Kidney epithelial cell (primary cell): Measurements from ENCODE around the gene IQCH. TPM values are rescaled to one million over a fixed set of nuclear protein-coding genes. Genes with fewer than 3 reads are reported as not detected.

Experiments
- DNase-seq: peaks from one replicate; pipeline ENCODE4 v3.0.0-alpha.2; 2010; ENCODE audit warnings: low read depth
- H3K27me3 ChIP-seq: 2 replicates; pipeline ENCODE4 v1.6.0; 2011; ENCODE audit warnings: low read length; ENCODE audit not compliant: control insufficient read depth, insufficient read depth
- H3K36me3 ChIP-seq: 2 replicates; pipeline ENCODE4 v1.5.1; 2011; ENCODE audit warnings: low read length; ENCODE audit not compliant: control insufficient read depth, insufficient read depth
- H3K4me3 ChIP-seq: 2 replicates; pipeline ENCODE4 v1.5.1; 2011; ENCODE audit warnings: low read depth, mild to moderate bottlenecking, control low read depth, low read length
- CTCF ChIP-seq: IDR thresholded peaks from 2 replicates; pipeline ENCODE4 v1.5.1; 2011; ENCODE audit warnings: mild to moderate bottlenecking, moderate library complexity, low read length, control low read depth, inconsistent platforms; ENCODE audit not compliant: insufficient read depth, poor library complexity, severe bottlenecking
- total RNA-seq: library from RNA; depleted of rRNA; stranded (reverse); fragments of >200 nt; gene quantifications from 2 replicates; pipeline ENCODE4 v1.2.3, GENCODE V29; 2015

The IQCH gene
- total RNA-seq, 1 donor from 2014 or later, result 6.3 TPM

- H3K36me3 ChIP-seq, result no peaks in the 10 kb centered on the region
- H3K27me3 ChIP-seq, result no peaks in the 10 kb centered on the region
Observed at GRCh38 chr15:67366904-67367303, 112.3 kb downstream of the IQCH start.

GRCh38 chr15:67369359-67369998 lies 114.9 kb downstream of the IQCH start:
- no peak overlapping the region for H3K4me3 ChIP-seq
- H3K36me3 ChIP-seq, result no peaks in the 10 kb centered on the region
- TF ChIP-seq CTCF, result no peak
- DNase-seq, result no peak
- no peaks in the 10 kb centered on the region for H3K27me3 ChIP-seq

More at GRCh38 chr15:67366904-67367303, 112.3 kb downstream of the IQCH start:
- DNase-seq, result no peak
- no peak overlapping the region for H3K4me3 ChIP-seq
- TF ChIP-seq CTCF, result no peak

GRCh38 chr15:67370206-67370954 lies 115.8 kb downstream of the IQCH start:
- Histone ChIP-seq H3K36me3 (no peaks in the 10 kb centered on the region), H3K4me3 (no peak overlapping the region), H3K27me3 (no peaks in the 10 kb centered on the region)
- DNase-seq, result no peak
- no peak for TF ChIP-seq CTCF

GRCh38 chr15:67372543-67372942 lies 118.0 kb downstream of the IQCH start:
- Histone ChIP-seq H3K4me3 (no peak overlapping the region), H3K36me3 (no peaks in the 10 kb centered on the region), H3K27me3 (no peaks in the 10 kb centered on the region)
- TF ChIP-seq CTCF, result no peak
- DNase-seq, result no peak

- H3K36me3 ChIP-seq, result no peaks in the 10 kb centered on the region
- DNase-seq, result no peak
- H3K4me3 ChIP-seq, result no peak overlapping the region
- no peak for TF ChIP-seq CTCF
- no peaks in the 10 kb centered on the region for H3K27me3 ChIP-seq
Observed at GRCh38 chr15:67372986-67373675, 118.5 kb downstream of the IQCH start.
